ENCODE data around the gene LSM6.

DNA sequence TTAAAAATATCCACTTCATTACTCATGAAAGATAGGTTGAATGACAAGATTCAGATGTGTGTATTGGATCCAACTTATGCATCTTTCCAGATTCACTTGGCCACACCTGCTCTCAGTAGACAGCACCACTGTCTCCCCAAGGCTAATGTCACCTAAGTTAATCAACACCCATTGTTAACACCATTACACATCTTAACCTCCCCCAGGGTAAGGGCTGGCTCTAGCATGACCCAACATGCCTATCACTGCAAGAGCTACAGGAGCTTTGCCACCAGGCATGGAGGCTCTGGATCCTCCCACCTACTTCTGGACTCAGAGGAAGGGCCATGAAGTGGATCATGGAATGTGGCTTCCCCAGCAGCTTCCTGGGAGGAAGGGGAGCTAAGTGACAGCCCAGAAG is 32.8 kb upstream of the LSM6 start:
- TF ChIP-seq JUND (IDR thresholded peaks at IDR 0.05) (no peak), RCOR1 (IDR thresholded peaks at IDR 0.05; ENCODE audit: low read length) (no peak), RXRA (IDR thresholded peaks at IDR 0.05; ENCODE audit: borderline replicate concordance, low read depth) (no peak), EZH2phosphoT487 (IDR thresholded peaks at IDR 0.05; ENCODE audit: borderline replicate concordance, low read depth) (no peak), RFX5 (IDR thresholded peaks at IDR 0.05; ENCODE audit: low read length) (no peak), TAF1 (IDR thresholded peaks at IDR 0.05; ENCODE audit: borderline replicate concordance, low read depth, low read length) (no peak), MXI1 (IDR thresholded peaks at IDR 0.05; ENCODE audit: low read depth, low read length) (no peak), FOXM1 (IDR thresholded peaks at IDR 0.05; ENCODE audit: low read depth) (no peak), TEAD4 (IDR thresholded peaks at IDR 0.05; ENCODE audit: borderline replicate concordance, insufficient read depth) (no peak)
- TF ChIP-seq, protein P1, sequence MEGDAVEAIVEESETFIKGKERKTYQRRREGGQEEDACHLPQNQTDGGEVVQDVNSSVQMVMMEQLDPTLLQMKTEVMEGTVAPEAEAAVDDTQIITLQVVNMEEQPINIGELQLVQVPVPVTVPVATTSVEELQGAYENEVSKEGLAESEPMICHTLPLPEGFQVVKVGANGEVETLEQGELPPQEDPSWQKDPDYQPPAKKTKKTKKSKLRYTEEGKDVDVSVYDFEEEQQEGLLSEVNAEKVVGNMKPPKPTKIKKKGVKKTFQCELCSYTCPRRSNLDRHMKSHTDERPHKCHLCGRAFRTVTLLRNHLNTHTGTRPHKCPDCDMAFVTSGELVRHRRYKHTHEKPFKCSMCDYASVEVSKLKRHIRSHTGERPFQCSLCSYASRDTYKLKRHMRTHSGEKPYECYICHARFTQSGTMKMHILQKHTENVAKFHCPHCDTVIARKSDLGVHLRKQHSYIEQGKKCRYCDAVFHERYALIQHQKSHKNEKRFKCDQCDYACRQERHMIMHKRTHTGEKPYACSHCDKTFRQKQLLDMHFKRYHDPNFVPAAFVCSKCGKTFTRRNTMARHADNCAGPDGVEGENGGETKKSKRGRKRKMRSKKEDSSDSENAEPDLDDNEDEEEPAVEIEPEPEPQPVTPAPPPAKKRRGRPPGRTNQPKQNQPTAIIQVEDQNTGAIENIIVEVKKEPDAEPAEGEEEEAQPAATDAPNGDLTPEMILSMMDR (IDR thresholded peaks at IDR 0.05), result no peak
- TF ChIP-seq, protein P2, sequence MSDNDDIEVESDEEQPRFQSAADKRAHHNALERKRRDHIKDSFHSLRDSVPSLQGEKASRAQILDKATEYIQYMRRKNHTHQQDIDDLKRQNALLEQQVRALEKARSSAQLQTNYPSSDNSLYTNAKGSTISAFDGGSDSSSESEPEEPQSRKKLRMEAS (IDR thresholded peaks at IDR 0.05; ENCODE audit: low read depth), result no peak
- TF ChIP-seq, protein P3, sequence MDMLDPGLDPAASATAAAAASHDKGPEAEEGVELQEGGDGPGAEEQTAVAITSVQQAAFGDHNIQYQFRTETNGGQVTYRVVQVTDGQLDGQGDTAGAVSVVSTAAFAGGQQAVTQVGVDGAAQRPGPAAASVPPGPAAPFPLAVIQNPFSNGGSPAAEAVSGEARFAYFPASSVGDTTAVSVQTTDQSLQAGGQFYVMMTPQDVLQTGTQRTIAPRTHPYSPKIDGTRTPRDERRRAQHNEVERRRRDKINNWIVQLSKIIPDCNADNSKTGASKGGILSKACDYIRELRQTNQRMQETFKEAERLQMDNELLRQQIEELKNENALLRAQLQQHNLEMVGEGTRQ (IDR thresholded peaks at IDR 0.05; ENCODE audit: borderline replicate concordance, low read depth, low read length), result no peak

All from SK-N-SH (cell line).